ENCODE data around the gene SLC6A4.

SLC6A4 gene

GRCh38 chr17:30165960-30166359 is 69.5 kb downstream of the SLC6A4 start:
- TF ChIP-seq SPI1 (IDR thresholded peaks at IDR 0.05; ENCODE audit: borderline replicate concordance, low read depth), result no peak
- TF ChIP-seq GABPA (IDR thresholded peaks at IDR 0.05; ENCODE audit: low read depth), result no peak
- TF ChIP-seq POLR2AphosphoS5 (IDR thresholded peaks at IDR 0.05; ENCODE audit: low read depth), result no peak
- no peak for TF ChIP-seq CTCF (IDR thresholded peaks at IDR 0.05; ENCODE audit: insufficient read depth, low read length)
- no peak for TF ChIP-seq REST (IDR thresholded peaks at IDR 0.05; ENCODE audit: insufficient replicate concordance, low read depth)
- H3K4me3 ChIP-seq (replicated peaks; ENCODE audit: insufficient read depth, low read length), result no peak overlapping the region

GRCh38 chr17:30165147-30165546 is 70.3 kb downstream of the SLC6A4 start:
- no peak overlapping the region for H3K4me3 ChIP-seq (replicated peaks; ENCODE audit: insufficient read depth, low read length)
- TF ChIP-seq SPI1 (IDR thresholded peaks at IDR 0.05; ENCODE audit: borderline replicate concordance, low read depth), result no peak
- TF ChIP-seq REST (IDR thresholded peaks at IDR 0.05; ENCODE audit: insufficient replicate concordance, low read depth), result no peak
- no peak for TF ChIP-seq POLR2AphosphoS5 (IDR thresholded peaks at IDR 0.05; ENCODE audit: low read depth)
- no peak for TF ChIP-seq CTCF (IDR thresholded peaks at IDR 0.05; ENCODE audit: insufficient read depth, low read length)
- TF ChIP-seq GABPA (IDR thresholded peaks at IDR 0.05; ENCODE audit: low read depth), result no peak
- no peak overlapping the region for H3K27ac ChIP-seq (replicated peaks)
- no peak for DNase-seq (ENCODE audit: low read depth in 1 of 2, low spot score in 1 of 2)
- H3K27me3 ChIP-seq (ENCODE audit: insufficient read depth, poor library complexity, severe bottlenecking), result no peaks in the 10 kb centered on the region

More at GRCh38 chr17:30165960-30166359, 69.5 kb downstream of the SLC6A4 start:
- Histone ChIP-seq H3K27me3 (ENCODE audit: insufficient read depth, poor library complexity, severe bottlenecking) (no peaks in the 10 kb centered on the region), H3K27ac (replicated peaks) (no peak overlapping the region)
- DNase-seq (ENCODE audit: low read depth in 1 of 2, low spot score in 1 of 2), result no peak

GRCh38 chr17:30164531-30164930 is 71.0 kb downstream of the SLC6A4 start:
- no peak overlapping the region for H3K27ac ChIP-seq (replicated peaks)
- no peaks in the 10 kb centered on the region for H3K27me3 ChIP-seq (ENCODE audit: insufficient read depth, poor library complexity, severe bottlenecking)
- TF ChIP-seq GABPA (IDR thresholded peaks at IDR 0.05; ENCODE audit: low read depth), result no peak
- TF ChIP-seq CTCF (IDR thresholded peaks at IDR 0.05; ENCODE audit: insufficient read depth, low read length), result no peak
- no peak for TF ChIP-seq REST (IDR thresholded peaks at IDR 0.05; ENCODE audit: insufficient replicate concordance, low read depth)
- TF ChIP-seq SPI1 (IDR thresholded peaks at IDR 0.05; ENCODE audit: borderline replicate concordance, low read depth), result no peak
- no peak for TF ChIP-seq POLR2AphosphoS5 (IDR thresholded peaks at IDR 0.05; ENCODE audit: low read depth)
- H3K4me3 ChIP-seq (replicated peaks; ENCODE audit: insufficient read depth, low read length), result no peak overlapping the region
- no peak for DNase-seq (ENCODE audit: low read depth in 1 of 2, low spot score in 1 of 2)
